ENCODE results near the gene MDH1.

- TF ChIP-seq CREB1 (IDR thresholded peaks at IDR 0.05; ENCODE audit: low read depth) (no peak), REST (IDR thresholded peaks at IDR 0.05; ENCODE audit: low read depth) (no peak), FOXM1 (IDR thresholded peaks at IDR 0.05; ENCODE audit: borderline replicate concordance, low read depth) (no peak), RAD21 (IDR thresholded peaks at IDR 0.05; ENCODE audit: low read depth) (no peak), EGR1 (IDR thresholded peaks at IDR 0.05) (no peak), TEAD4 (IDR thresholded peaks at IDR 0.05) (no peak), NFIC (IDR thresholded peaks at IDR 0.05) (no peak), YY1 (IDR thresholded peaks at IDR 0.05; ENCODE audit: low read depth) (no peak)
- TF ChIP-seq, protein P1, sequence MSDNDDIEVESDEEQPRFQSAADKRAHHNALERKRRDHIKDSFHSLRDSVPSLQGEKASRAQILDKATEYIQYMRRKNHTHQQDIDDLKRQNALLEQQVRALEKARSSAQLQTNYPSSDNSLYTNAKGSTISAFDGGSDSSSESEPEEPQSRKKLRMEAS (IDR thresholded peaks at IDR 0.05) = no peak
These were observed 32.8 kb upstream of the MDH1 start for GRCh38 chr2:63555931-63556330.
